Tibial artery (tissue), 4 donors: ENCODE measurements around the gene GBX2.

Source experiments
- DNase-seq, 2 donors: peaks; one replicate each; pipeline ENCODE4 v3.0.0-alpha.2; 2019
- H3K27ac ChIP-seq, 2 donors: fragments of 200-600 bp; sonication (generic) in 1 of 2; 1 replicate in 1 of 2; 2 replicates in 1 of 2; pipeline ENCODE4 v1.5.1; 2018 to 2019; ENCODE audit warnings: mild to moderate bottlenecking in 1 of 2
- H3K27me3 ChIP-seq, 2 donors: fragments of 200-600 bp; sonication (generic) in 1 of 2; one replicate each; pipeline versions ENCODE4 v1.5.1 to v1.6.0; 2016 to 2019
- H3K36me3 ChIP-seq, 3 donors: fragments of 200-600 bp; sonication (generic) in 2 of 3; one replicate each; pipeline ENCODE4 v1.5.1; 2016 to 2019; ENCODE audit warnings: mild to moderate bottlenecking in 2 of 3
- H3K4me1 ChIP-seq, 4 donors: fragments of 200-600 bp; sonication (generic) in 2 of 4; 1 replicate in 3 of 4; 2 replicates in 1 of 4; pipeline ENCODE4 v1.5.1; 2016 to 2019
- H3K4me3 ChIP-seq, 2 donors: fragments of 200-600 bp; sonication (generic) in 1 of 2; 1 replicate in 1 of 2; 2 replicates in 1 of 2; pipeline ENCODE4 v1.5.1; 2018 to 2019; ENCODE audit warnings: mild to moderate bottlenecking in 2 of 2
- H3K9me3 ChIP-seq, 3 donors: fragments of 200-600 bp; sonication (generic) in 1 of 3; one replicate each; pipeline ENCODE4 v1.5.1; 2016 to 2019
- intact Hi-C: fragments of 100-400 bp; cut with DNase I; formaldehyde crosslinking; loops from one replicate; pipeline ENCODE4 v1.15.0; 2023; ENCODE audit warnings: low total_unique reads
- TF ChIP-seq, protein P1 (sequence below), 2 experiments: fragments of 200-600 bp in 1 of 2; fragments of 450-650 bp in 1 of 2; IDR thresholded peaks; one replicate each; pipeline ENCODE4 v1.5.1; 2017 to 2019; ENCODE audit warnings: antibody characterized with exemption in 2 of 2, mild to moderate bottlenecking in 1 of 2, moderate library complexity in 1 of 2

GBX2 gene

DNA sequence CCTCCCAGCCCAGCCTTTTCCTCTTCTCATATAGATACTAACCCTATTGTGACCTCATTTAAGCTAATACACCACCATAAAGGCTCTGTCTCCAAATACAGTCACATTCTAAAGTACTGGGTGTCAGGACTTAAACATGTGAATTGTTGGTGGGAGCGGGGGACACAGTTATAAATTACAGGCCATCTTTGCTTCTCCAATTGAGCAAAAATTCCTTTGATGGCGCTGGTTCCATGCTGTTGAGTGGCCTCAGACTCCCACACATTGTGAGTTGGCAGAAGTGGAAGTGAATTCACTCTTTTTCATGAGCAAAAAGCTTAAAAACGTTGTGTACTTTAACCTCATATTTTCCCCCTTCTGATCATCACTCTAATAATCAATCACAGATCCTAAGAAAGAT, 46.0 kb downstream of the GBX2 start:
- no peak for DNase-seq
- H3K27me3 ChIP-seq = no peaks in the 10 kb centered on the region
- H3K9me3 ChIP-seq = no peaks in the 10 kb centered on the region
- TF ChIP-seq, protein P1, sequence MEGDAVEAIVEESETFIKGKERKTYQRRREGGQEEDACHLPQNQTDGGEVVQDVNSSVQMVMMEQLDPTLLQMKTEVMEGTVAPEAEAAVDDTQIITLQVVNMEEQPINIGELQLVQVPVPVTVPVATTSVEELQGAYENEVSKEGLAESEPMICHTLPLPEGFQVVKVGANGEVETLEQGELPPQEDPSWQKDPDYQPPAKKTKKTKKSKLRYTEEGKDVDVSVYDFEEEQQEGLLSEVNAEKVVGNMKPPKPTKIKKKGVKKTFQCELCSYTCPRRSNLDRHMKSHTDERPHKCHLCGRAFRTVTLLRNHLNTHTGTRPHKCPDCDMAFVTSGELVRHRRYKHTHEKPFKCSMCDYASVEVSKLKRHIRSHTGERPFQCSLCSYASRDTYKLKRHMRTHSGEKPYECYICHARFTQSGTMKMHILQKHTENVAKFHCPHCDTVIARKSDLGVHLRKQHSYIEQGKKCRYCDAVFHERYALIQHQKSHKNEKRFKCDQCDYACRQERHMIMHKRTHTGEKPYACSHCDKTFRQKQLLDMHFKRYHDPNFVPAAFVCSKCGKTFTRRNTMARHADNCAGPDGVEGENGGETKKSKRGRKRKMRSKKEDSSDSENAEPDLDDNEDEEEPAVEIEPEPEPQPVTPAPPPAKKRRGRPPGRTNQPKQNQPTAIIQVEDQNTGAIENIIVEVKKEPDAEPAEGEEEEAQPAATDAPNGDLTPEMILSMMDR (IDR thresholded peaks at IDR 0.05) = no peak
- no peak overlapping the region for H3K27ac ChIP-seq
- no peak overlapping the region for H3K4me3 ChIP-seq
- H3K4me1 ChIP-seq = no peaks in the 10 kb centered on the region
- peaks cover 8 to 61% (median 11%) of the 10 kb centered on the region in 3 donors for H3K36me3 ChIP-seq
- intact Hi-C loops = no loop called here

DNA sequence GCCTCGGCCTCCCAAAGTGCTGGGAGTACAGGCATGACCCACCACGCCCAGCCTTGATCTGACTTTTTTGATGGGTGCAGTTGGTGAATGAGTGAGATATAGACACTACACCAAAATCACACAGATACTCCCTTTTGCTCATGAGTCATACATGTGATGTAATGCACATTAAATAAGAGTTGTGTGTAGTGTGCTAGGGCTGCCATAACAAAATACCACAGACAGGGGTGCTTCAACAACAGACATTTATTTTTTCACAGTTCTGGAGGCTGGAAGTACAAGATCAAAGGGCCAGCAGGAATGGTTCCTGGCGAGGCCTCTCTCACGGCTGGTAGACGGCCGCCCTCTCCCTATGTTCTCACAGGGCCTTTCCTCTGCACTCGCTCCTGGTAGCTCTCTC, 46.6 kb downstream of the GBX2 start:
- Histone ChIP-seq H3K36me3 (peaks cover 8 to 54% (median 11%) of the 10 kb centered on the region in 3 donors), H3K4me3 (no peak overlapping the region), H3K27me3 (no peaks in the 10 kb centered on the region), H3K27ac (no peak overlapping the region), H3K9me3 (no peaks in the 10 kb centered on the region), H3K4me1 (no peaks in the 10 kb centered on the region)
- intact Hi-C loops = no loop called here
- TF ChIP-seq, protein P1 (IDR thresholded peaks at IDR 0.05) = no peak
- DNase-seq = no peak

DNA sequence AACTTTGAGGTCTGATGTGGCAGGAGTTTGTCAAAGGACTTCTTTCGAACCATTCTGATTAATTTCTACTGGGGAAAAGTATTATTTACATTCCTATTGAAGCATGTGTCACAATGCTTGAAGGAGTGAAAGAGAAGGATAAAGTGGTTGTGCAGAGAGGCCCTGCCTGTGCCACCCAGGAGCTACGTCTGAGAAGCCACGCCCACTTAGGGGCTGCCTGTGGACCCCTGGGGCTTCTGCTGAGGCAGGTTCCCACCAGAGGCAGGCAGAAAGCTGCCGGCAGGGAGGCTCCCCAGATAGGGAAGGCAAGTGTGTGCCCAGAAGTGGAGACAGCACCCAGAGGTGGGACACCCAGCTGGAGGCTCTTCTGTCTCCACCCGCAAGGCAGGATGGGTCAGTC, 47.4 kb downstream of the GBX2 start:
- Histone ChIP-seq H3K4me3 (no peak overlapping the region), H3K36me3 (peaks cover 8 to 47% (median 11%) of the 10 kb centered on the region in 3 donors), H3K4me1 (no peaks in the 10 kb centered on the region), H3K9me3 (no peaks in the 10 kb centered on the region), H3K27me3 (no peaks in the 10 kb centered on the region), H3K27ac (no peak overlapping the region)
- TF ChIP-seq, protein P1 (IDR thresholded peaks at IDR 0.05) = no peak
- DNase-seq = no peak
- intact Hi-C loops = no loop called here

DNA sequence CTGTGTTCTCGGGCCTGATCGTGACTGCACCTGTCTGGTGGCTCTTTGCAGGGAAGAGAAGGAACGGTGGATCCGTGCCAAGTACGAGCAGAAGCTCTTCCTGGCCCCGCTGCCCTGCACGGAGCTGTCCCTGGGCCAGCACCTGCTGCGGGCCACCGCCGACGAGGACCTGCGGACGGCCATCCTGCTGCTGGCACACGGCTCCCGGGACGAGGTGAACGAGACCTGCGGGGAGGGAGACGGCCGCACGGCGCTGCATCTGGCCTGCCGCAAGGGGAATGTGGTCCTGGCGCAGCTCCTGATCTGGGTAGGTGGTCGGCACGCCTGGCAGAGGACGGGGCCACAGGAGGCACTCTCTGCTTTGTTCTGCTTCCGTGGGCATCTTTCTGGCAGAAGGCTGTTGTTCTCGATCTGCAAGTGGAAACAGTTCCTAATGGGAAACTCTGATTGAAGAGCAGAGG, 48.0 kb downstream of the GBX2 start:
- H3K36me3 ChIP-seq = peaks cover 5 to 42% (median 8%) of the 10 kb centered on the region in 3 donors

DNA sequence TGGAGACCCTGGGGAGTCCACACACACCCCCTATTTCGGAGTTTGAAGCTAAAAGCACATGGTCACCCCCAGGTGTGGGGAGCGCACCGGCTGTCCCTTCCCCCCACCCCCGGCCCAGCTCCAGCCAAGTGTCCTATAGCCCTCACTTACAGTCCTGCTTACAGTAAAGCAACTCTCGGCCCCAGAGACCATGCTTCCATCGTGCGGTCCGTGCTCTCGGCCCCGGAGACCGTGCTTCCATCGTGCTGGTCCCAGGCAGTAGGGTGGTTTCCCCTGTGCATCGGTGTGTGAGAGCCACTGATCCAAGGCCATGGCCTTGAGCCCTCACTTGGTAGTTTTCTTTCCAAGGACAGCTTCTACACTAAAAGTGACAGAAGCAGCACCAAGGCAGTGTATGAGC, 48.7 kb downstream of the GBX2 start:
- TF ChIP-seq, protein P1 (IDR thresholded peaks at IDR 0.05) = no peak
- no peak for DNase-seq
- Histone ChIP-seq H3K4me3 (no peak overlapping the region), H3K36me3 (peaks cover 5 to 38% (median 7%) of the 10 kb centered on the region in 3 donors), H3K27me3 (no peaks in the 10 kb centered on the region), H3K27ac (no peak overlapping the region), H3K9me3 (no peaks in the 10 kb centered on the region), H3K4me1 (no peaks in the 10 kb centered on the region)
- intact Hi-C loops = no loop called here

More for the DNA sequence above, 48.0 kb downstream of the GBX2 start:
- Histone ChIP-seq H3K9me3 (no peaks in the 10 kb centered on the region), H3K27ac (no peak overlapping the region), H3K27me3 (no peaks in the 10 kb centered on the region), H3K4me3 (no peak overlapping the region), H3K4me1 (no peaks in the 10 kb centered on the region)
- DNase-seq = no peak
- TF ChIP-seq, protein P1 (IDR thresholded peaks at IDR 0.05) = no peak
- intact Hi-C loops = no loop called here

DNA sequence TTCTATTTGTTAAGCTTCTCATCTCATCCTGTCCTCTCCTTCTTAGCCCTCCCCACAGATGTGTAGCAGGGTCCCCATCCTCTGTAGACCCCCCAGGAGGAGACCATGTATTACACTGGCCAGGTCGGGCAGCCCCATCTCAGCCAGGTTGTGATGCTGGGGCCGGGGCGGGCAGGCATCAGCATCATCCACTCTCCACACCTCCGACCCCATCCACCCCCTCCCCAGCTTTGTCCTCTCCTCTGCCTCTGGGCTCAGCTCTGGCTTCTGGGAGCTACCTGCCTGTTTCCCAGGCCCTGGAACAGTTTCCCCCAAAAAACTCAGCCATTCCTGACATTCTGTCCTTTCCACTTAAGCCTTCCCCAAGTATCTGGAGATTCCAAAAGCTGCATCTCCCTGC, 49.2 kb downstream of the GBX2 start:
- TF ChIP-seq, protein P1 (IDR thresholded peaks at IDR 0.05) = no peak
- H3K4me3 ChIP-seq = no peak overlapping the region
- H3K36me3 ChIP-seq = peaks cover 3 to 34% (median 5%) of the 10 kb centered on the region in 3 donors
- no peak for DNase-seq
- no peaks in the 10 kb centered on the region for H3K4me1 ChIP-seq
- intact Hi-C loops = no loop called here
- H3K27ac ChIP-seq = no peak overlapping the region
- H3K9me3 ChIP-seq = no peaks in the 10 kb centered on the region
- no peaks in the 10 kb centered on the region for H3K27me3 ChIP-seq
